Activated naive CD4-positive, alpha-beta T cell treated with anti-CD3 and anti-CD28 coated beads, Interleukin-2, amount 50 U/mL, for 16 hours (primary cell): Measurements from ENCODE around the gene DUSP16.
"Not testable (repeated sequence)": the region's sequence is repeated elsewhere in the genome, so short reads cannot be mapped to it uniquely, and the experiment has no call there.

ENCODE experiments used
- DNase-seq: peaks from one replicate; pipeline ENCODE4 v3.0.0-alpha.2; 2020

Gene DUSP16

DNA sequence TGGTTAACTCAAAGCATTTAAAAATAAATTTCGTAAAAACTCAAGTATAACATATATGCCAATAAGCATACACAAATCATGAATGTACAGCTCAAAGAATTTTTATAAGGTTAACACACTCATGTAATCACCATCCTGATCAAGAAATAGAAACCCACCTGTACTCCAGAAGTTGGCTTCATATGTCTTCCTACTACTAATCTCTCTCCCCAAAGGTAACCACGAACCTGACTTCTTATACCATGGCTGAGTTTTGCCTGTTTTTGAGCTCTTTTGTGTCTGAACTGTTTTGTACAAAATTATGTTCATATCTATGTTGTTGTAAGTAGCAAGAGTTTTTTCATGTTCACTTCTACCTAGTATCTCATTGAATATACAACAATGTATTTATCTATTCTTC is 18.7 kb downstream of the DUSP16 start:
- DNase-seq, result no peak

DNA sequence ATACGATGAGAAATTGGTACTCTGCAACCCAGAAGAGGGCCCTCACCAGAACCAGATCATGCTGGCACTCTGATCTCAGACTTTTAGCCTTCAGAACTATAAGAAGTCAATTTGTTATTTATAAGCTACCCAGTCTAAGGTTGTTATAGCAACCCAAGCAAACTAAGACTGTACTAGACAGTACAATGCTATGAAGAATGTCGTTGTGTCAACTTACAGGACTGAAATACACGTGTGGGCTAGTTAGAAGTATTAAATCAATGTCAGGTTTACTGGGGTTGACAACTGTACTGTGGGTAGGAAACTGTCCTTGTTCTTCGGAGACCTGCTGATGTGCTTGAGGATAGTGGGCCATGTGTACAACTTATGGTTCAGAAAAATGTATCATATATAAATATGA is 19.7 kb downstream of the DUSP16 start:
- DNase-seq, result no peak

DNA sequence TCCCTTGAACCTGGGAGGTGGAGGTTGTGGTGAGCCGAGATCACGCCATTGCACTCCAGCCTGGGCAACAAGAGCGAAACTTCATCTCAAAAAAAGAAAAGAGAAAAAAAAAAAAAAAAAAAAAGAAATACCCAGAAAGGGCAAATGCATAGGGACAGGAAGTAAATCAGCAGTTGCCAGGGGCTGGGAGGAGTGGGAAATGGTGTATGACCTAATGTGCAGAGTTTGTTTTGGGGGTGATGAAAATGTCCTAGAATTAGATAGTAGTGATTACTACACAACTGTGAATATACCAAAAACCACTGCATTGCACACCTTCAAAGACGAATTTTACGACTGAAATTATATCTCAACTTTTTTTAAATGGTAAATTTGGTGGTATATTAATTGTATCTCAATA is 20.4 kb downstream of the DUSP16 start:
- no peak for DNase-seq

DNA sequence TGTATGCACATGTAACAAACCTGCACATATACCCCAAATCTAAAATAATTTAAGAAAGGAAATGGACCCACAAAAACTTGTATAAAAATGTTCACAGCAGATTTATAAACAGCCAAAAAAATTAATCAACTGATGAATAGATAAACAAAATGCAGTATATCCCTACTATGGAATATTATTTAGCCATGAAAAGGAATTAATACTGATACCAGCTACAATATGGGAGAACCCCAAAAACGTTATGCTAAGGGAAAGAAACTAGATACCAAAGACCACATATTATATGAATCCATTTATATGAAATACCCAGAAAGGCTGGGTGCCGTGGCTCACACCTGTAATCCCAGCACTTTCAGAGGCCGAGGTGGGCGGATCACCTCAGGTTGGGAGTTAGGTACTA is 20.9 kb downstream of the DUSP16 start:
- DNase-seq, result no peak

DNA sequence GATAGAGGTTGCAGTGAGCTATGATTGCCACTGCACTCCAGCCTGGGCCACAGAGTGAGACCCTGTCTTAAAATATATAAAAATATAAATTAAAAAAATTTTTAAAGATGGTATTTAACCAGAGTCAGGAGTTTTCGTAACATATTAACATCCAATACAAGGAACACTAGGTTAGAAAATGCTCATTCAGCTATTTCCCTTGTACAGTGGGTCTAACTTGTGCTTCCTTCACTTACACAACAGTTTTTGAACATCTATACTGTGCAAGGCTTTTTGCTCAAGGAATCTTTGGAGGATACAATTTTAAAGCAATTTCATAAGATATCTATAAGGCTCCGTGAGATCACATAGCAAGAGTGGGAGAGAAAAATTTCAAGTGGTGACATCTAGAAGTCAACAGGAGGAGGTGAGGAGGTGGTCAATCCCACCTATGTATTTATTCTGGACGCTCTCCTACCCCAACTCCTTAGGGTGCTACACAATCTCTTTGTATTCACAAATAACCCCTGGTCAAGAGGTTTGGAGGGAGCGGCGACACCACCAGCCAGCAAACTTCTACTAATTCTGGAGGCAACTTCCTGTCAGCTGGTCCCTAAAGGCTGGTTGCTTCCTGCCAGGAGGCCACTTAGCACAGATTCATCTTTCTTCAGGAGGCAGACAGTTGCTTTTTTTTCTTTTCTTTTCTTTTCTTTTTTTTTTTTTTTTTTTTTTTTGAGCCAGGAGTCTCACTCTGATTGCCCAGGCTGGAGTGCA is 22.2 kb downstream of the DUSP16 start:
- no peak for DNase-seq

DNA sequence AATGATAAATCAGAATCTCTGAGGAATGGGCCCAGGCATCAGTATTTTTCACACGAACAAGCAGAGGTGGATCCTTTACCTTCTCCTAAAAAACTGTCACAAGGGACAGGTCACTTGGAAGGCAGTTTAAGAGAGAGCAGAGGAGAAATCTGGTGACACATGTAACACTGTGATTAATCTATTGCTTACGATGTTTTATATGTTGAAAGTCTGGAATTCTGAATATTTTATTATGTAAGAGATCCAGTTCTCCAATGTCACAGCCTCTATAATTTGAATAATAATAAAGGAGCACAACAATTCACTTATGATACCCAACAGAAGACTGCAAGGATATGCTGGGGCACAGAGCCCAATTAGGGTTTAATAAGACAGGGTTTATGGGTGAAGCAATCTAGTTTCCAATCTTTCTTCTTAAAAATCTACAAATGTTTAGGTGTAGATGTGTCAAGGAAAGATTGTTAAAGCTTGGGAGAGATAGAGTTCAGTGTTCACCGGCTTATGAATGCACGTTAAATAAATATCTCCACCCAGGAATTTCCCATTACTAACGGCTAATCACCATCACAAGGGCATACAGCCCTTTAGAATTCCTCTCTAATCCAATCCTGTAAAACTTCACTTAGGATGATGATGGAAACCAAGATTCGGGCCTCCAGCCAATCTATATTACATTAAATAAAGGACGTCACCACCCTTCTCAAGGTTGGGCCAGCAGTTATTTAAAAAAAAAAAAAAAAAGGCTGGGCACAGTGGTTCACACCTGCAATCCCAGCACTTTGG is 23.4 kb downstream of the DUSP16 start:
- no peak for DNase-seq

DNA sequence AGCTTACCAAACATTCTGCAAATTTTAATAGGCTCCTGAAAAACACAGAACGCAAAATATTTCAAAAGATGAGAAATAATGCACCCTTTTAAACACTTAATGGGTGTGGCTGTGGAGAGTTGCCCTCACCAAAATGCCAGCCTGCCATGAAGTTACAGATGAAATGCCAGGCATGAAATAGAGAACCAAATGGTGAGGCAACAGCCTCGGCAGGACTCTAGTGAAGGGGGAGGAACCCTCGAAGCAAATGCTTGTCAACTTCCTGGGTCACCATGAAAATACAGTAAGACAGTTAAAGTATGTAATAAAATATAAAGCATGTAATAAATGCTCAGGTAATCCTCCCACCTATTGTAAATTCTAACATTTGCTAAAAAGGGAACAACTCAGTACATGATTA is 24.1 kb downstream of the DUSP16 start:
- no peak for DNase-seq

DNA sequence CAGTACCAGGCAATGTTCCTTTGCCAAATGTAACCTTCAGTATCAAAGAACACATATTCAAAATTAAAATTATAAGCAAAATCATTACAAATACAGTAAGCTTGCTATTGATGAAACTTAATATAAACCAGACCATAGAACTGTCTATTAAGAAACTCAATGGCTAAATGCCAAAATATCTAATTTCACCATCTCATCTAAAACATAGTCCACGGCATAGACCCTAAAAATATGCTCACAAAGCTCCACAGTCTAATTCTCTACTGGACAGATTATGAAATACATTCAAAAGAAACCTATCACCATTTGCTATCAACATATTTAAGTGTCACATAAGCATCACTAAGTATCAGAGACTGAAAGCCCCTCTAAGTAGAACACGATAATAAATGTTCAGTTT is 25.2 kb downstream of the DUSP16 start:
- no peak for DNase-seq

DNA sequence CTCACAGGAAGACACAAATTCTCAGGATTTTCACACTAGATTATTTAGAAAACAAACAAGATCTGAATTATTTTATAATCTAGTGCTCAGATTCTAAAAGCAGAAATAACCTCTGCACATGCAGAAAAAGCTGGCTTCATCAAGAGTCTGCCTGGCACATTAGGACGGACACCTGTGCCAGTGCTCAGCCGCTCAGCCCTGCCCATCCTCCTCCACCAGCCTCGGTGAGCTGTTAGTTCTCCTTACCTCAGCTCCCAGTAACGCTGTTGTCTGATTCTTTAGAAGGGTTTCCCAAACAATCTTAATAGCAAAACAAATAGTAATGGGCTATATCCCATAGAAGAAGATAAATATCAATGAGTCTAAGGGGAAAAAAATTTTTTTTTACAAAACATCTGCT is 27.7 kb downstream of the DUSP16 start:
- no peak for DNase-seq

DNA sequence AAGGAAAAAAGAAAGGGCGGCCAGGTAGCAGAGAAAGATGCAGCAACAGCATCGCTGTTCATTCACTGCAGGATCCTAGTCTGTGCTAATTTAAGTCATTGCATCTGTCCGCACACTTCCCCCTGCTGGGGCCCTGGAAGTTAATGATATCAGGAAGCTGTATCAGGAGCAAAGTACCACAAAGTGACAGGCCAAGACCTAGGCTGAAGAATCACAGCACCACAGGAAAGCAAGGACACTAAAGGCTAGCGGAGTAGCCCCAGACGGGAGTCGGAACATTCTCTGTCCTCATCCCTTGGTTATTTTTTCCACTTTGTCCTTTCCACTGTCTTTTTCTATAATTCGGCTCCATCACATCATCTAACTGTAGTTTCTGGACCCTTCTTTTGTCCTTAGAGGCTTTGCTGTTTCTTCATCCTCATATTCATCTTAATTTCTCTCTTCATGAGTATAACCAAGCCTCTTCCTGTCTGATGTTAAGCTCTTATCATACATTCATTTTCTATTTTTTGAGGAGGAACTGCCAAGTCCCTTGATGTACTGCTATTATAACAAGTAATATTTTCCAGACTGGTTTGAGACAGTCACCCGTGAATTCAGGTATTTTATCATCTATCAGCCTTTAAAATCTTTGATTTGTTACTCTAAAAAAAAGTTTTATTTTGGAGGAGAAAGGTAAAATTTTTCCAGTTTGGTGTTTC is 28.3 kb downstream of the DUSP16 start:
- no peak for DNase-seq

DNA sequence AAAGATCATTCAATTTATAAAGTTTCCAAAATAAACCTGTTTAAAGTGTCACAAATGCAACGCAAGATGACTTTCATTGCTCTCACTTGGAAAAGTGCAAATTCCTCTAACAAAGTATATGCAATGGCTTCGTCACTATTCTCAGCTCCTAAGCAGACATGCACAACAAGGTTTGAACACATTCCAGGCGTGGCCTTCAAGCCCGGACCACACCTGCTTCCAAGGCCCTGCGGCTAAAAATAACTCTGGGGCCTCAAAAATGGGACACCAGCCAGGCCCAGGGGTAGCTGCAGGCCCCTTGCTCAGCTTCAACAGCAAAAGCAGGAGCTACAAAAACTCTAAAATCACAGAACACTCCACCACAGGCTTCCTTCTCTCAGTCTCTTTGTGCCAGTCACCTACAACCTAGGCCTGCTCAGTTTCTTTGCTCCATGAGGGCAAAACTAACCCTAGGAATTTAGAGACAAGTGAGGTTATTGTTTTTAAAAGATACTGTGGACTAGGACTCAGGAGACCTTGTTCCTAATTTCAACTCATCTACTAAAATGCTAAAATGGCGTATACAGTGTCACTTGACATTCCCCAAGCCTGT is 29.3 kb downstream of the DUSP16 start:
- DNase-seq, result no peak

DNA sequence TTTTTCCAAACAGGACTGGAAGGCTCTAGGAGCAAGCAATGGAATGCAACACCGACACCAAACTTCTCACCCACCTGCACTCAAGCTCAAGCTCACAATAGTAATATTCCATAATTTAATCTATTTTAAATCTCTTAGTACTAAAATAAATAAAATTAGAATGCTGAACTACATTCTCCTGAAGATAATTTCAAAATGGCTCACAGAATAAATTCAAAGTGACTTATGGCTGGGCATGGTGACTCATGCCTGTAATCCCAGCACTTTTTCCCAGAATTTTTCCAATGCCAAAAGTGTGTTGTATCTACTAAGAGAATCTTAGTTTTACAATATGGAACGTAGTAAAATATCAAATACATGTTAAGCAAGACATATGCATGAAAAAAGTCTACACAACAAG is 31.5 kb downstream of the DUSP16 start:
- no peak for DNase-seq

DNA sequence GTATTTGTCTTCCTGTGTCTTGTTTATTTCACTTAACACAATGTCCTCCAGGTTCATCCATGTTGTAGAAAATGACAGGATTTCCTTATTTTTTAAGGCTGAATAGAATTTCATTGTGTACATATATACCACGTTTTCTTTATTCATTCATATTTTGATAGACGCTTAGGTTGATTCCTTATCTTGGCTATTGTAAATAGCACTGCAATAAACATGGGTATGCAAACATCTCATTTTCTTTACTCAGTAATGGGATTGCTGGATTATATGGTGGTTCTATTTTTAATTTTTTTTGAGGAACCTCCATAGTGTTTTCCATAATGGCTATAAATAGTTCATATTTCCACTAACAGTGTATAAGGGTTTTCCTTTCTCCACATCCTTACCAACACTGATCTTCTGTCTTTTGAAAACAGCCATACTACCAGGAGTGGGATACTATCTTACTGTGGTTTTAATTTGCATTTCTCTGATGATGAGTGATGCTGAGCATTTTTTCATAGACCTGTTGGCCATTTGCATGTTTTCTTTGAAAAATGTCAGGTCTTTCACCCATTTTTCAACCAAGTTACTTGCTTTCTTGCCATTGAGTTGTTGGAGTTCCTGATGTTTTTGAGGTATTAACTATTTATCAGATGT is 32.8 kb downstream of the DUSP16 start:
- DNase-seq, result no peak

DNA sequence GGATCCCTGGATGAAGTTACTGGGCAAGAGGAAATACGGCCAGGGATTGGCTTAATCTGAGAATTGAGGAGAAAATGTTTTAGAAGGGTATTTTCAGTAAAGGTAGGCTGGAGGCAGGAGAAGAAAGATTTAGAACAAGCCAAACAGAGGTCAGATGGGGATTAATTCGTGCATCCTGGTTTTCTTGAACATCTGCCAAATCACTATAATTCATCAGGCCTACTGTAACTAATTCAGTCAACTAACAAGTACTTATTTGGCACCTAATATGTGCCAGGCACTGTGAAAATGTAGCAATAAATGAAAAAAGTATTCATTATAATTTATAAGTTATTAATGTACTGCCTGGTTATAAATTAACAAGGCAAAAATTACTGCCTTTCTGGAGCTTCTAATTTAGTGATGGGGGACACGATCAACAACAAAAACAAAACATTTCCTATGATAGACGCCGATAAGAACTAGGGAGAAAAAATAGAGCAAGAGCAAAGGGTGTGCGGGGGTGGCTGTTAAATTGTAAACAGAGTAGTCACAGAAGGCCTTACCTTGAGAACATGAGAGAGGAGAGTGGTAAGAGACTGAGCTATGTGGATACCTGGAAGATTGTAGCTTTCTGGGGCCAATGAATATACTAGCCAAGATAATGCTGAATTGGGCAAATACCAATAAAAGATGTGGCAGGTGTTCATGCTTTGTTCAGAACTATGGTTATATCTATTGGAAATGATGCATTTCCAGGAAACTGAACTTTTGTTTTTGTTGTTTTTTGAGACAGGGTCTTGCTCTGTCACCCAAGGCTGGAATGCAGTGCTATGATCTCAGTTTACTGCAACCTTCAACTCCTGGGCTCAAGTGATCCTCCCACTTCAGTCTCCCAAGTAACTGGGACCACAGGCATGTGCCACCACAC is 34.0 kb downstream of the DUSP16 start:
- no peak for DNase-seq

DNA sequence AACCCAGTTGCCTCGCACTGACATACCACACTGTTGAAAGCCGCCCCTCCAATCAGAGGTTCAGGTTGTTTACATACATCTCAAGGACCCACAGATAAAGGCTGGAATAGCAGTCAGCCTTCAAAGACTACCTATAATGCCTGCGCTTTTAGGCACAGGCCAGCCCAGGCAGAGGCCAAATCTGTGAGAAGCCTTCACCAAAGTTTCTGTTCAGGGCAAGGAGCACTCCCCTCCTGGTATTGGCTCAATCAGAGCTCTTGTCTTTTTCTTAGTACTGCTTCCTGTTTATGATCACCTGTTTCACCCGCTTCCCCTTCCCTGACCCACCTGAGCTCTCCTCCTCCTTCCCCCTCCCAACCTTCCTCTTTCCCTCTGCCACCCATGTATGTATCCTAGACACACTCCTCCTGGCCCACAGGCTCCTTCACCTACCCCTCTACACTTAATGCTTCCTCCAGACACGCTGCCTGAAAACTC is 34.8 kb downstream of the DUSP16 start:
- DNase-seq, result no peak

DNA sequence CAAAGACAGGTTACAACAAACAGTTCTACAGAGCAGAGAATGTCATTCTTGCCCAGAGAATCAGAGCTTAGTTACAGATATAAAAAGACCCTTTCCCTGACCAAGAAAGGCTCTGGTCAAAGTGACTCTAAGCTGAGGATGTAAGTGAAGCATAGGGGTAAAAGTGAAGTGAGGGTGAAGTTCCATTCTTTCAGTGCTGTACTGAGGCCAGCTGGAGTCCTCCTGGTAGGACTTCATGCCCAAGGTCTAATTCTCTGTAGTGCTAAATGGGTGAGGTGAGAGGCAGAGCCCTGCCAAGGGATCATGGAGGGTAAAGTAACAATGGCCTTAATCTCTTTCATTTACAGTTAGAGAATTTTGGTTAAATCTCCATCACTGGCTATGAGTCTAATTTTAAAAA is 38.5 kb downstream of the DUSP16 start:
- no peak for DNase-seq

DNA sequence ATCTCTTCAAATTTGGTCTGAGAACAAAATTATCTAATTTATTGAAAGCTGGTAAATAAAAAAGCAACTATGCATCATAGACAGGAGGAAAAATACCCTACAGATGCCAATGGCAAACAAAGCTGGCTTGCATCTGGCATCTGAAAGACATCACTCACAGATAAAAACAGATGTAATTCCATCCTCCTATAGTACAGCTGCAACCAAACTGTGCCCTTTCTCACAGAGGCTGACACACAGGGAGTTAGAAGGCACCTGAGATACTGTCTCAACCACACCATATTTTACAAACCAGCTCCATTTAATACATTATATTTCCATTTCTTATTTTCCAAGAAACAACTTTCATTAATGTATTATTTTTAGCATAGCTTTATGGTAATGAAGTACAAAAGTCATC is 39.4 kb downstream of the DUSP16 start:
- no peak for DNase-seq

DNA sequence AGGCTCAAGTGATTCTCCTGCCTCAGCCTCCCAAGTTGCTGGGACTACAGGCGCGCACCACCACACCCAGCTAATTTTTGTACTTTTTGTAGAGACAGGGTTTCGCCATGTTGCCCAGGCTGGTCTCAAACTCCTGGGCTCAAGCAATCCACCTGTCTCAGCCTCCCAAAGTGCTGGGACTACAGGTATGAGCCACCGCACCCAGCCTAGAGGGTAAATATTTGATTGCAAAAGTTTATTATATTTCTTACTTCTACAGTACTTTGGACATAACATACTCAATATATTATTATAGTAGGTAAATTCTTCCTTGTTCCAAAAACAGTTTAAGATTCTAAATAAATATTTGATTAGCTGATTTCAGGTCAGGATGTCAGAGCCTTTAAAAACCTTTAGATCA is 40.0 kb downstream of the DUSP16 start:
- not testable (repeated sequence) for DNase-seq

DNA sequence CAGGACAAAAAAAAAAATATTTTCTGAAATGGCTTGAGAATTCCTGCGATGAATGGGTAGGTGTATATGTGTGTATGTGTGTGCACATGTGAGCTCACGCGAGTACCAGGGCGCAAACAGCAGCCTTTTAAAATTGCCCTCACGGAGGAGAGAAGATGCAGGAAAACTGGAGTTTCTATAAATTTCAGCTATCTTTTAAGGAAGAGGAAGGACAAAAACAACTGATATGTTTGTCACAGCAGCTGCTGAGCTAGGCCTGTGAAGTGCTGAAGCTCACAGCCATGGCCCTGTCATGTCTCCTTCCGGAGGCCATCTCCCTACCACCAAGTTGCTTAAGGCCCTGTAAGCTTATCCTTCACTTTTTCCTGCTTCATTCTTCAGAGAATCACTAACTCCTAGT is 40.8 kb downstream of the DUSP16 start:
- no peak for DNase-seq

DNA sequence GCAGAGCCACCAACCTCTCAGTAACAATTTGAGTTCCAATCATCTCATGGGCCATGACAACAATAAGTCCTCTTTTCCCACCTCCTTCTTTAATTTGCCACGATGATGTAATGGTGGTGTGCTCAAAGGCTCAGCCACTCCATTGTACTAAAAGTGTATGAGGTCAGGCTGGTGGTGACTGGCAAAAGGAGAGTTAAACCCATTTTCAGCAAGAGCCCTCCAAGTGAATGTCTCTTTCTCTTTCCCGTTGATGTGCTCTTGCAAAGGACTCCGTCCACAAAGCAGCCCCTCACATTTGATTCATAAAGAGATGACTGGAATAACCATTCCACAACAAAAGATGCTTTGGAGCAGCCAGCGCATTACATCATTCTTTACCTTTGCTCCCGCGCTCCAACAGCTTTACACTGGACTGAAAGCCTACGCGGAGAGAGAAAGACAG is 41.6 kb downstream of the DUSP16 start:
- DNase-seq, result no peak

DNA sequence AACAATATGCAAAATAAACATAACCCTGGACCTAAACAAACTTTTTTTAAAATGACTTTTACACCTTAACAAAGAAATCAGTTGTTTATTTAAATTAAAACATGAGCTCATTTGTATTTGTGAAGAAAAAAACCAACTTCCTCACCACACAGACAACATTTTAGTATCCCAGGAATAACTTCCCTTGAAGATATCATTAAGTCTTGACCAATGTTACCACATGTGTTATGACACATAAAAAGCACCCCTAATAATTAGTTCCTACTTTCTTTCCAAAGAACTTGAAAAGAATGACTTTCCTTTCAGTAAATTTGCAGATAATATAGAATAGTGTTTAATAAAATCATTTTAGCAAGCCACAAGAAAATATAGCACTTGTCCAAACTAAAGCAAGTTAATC is 42.4 kb downstream of the DUSP16 start:
- DNase-seq, result no peak
